GM12865 (cell line): ENCODE measurements around the gene CHRDL1.

Experiments
- DNase-seq: peaks from one replicate; pipeline ENCODE4 v3.0.0; 2010; ENCODE audit warnings: low read depth
- H3K4me3 ChIP-seq: 2 replicates; pipeline ENCODE4 v1.5.1; 2011; ENCODE audit warnings: mild to moderate bottlenecking, low read depth, low read length, control low read depth
- TF ChIP-seq, protein P1 (sequence below): IDR thresholded peaks from 2 replicates; pipeline ENCODE4 v1.5.1; 2011; ENCODE audit warnings: low read length, control low read depth, low read depth, inconsistent platforms; ENCODE audit not compliant: insufficient read depth; ENCODE audit errors: missing control alignments

The CHRDL1 gene

DNA sequence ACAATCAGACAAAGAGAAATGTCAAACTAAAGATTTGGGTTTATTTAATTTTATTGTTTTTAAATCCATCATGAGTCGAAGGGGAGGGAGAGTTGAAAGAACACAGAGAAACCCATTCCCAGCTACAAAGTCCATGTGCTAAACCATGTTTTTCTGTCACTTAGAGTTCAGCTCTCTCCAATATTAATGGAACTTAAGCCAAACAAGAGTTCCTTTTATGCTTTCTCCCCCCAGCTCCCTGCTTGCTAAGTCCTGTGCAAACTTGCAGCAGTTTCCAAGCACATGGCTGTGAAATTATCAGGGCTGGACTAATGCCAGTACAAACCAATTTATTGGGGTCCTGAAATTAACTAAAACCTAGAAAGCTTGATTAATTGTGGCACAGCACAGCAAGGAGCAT is 9.7 kb upstream of the CHRDL1 start:
- H3K4me3 ChIP-seq, result no peak overlapping the region
- TF ChIP-seq, protein P1, sequence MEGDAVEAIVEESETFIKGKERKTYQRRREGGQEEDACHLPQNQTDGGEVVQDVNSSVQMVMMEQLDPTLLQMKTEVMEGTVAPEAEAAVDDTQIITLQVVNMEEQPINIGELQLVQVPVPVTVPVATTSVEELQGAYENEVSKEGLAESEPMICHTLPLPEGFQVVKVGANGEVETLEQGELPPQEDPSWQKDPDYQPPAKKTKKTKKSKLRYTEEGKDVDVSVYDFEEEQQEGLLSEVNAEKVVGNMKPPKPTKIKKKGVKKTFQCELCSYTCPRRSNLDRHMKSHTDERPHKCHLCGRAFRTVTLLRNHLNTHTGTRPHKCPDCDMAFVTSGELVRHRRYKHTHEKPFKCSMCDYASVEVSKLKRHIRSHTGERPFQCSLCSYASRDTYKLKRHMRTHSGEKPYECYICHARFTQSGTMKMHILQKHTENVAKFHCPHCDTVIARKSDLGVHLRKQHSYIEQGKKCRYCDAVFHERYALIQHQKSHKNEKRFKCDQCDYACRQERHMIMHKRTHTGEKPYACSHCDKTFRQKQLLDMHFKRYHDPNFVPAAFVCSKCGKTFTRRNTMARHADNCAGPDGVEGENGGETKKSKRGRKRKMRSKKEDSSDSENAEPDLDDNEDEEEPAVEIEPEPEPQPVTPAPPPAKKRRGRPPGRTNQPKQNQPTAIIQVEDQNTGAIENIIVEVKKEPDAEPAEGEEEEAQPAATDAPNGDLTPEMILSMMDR, result no peak
- no peak for DNase-seq

DNA sequence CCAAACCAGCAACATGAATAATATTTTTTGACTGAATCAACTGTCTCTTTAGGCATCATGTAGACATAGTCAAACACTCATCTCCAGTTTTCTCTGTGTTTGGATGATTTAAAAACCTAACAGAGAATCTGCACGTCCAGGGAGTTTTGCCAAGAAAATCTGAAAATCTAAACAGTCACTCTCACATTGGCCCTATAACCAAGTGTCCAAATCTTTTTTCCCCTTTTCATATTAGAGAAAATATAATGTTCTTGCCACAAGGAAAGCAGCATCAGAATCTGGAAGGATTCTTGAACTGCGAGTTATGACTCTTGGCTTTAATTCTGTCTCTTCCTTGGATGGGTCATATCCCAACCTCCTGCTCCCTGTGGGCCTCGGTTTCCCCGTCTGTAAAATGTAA is 8.8 kb upstream of the CHRDL1 start:
- no peak overlapping the region for H3K4me3 ChIP-seq
- TF ChIP-seq, protein P1, result no peak
- no peak for DNase-seq

DNA sequence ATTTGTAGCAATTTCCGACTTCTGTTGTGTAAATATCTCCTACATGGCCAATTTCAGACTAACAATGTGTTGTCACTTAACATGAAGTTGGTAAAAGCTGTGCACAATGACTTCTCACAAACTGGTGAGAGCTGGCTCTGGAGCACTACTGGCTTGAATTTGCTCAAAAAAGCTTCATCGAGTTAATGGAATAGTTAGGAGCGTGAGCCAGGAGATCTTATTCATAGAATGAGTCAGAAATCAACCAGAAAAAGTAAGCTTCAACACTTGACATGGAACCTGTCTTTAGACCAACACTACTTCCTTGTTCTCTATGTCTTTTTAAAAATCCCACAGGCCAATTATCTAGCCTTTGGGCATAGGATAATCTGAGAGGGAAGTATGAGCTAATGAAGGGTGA is 7.9 kb upstream of the CHRDL1 start:
- TF ChIP-seq, protein P1, result no peak
- H3K4me3 ChIP-seq, result no peak overlapping the region
- DNase-seq, result no peak

DNA sequence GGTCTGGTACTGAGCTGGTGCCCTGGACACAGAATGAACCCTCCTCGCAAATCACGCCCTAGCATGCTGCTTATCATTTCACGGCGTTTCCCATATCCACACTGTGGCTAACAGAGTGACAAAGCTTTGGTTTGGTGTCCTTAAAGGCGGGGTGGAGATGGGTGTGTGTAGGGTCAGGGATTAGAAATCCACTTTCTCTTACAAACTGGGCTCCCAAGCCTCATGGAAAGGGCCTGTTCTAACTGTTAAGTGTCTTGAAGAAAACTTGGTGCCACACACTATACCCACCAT is 735 bp upstream of the CHRDL1 start:
- H3K4me3 ChIP-seq, result no peak overlapping the region
- no peak for DNase-seq
- TF ChIP-seq, protein P1, result no peak

DNA sequence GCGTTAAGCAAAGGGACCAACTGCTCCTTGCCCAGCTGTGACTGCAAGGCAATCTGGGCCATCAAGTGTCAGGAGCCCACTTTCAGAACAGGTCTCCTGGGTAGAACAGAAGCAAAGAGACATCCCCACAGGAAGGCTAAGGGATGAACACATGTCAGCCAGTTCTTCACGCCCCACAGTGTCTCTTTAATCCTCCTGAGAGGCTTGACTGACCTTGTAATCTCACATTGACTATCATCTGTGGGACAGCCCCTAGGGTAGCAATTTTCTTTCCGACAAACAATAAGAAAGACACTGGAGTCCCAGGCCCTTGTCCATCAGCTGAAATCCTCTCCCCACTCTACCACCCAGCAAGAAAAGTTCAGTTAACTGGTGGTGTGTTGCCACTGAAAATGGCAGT is 1.0 kb downstream of the CHRDL1 start:
- no peak for DNase-seq
- H3K4me3 ChIP-seq, result no peak overlapping the region
- TF ChIP-seq, protein P1, result no peak

DNA sequence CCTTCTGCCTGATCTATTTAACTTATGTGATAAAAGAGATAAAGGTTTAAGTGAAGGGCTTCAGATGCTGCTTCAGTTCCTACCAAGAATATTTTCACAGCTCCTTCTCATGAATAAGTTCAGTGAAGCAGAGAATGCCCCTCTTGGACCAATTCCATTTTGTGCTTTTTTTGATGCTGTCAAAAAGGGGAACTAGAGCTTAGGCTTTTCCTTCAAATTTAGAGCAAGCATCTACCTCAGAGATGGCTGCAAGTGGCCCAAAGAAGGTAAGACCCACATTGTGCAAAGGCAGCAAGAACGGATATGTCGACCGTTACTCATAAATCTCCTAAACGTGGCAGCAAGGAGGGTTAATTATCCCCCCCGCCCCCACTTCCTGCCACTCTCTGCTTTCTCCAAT is 4.5 kb downstream of the CHRDL1 start:
- no peak for DNase-seq
- TF ChIP-seq, protein P1, result no peak
- no peak overlapping the region for H3K4me3 ChIP-seq

DNA sequence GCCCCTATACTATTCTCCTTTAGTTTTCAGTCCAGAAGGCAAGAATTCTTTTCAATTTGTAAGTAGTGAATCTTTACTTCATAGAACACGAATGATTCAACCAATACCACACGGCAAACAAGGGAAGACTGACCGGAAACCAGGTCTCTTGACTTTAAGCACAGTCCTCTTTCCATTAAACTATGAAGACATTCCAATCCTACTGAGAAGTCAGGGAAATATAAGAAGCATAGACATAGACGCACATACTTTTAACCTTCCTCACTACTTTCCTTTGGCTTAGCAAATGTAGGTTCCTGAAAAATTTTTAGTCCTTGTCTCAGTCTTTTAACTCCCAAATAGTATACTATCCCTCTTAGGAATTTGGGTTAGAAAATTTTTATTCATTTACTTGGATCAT is 9.1 kb downstream of the CHRDL1 start:
- H3K4me3 ChIP-seq, result no peak overlapping the region
- no peak for DNase-seq
- TF ChIP-seq, protein P1, result no peak
